ENCODE results near the gene TOR4A. TPM values are rescaled to one million over a fixed set of nuclear protein-coding genes. Genes with fewer than 3 reads are reported as not detected.
"Not testable (repeated sequence)": the region's sequence is repeated elsewhere in the genome, so short reads cannot be mapped to it uniquely, and the experiment has no call there.

TOR4A gene
- total RNA-seq, 1 donor from 2014 or later, result 1.5 TPM

- Mint-ChIP-seq H3K4me3 (ENCODE audit: unreplicated experiment) (peak overlapping the region; percentile 84), H3K36me3 (ENCODE audit: unreplicated experiment) (no peaks in the 10 kb centered on the region), H3K27me3 (ENCODE audit: unreplicated experiment) (peaks cover 2% of the 10 kb centered on the region), H3K4me1 (ENCODE audit: low read depth, unreplicated experiment) (peaks cover 1% of the 10 kb centered on the region), H3K9me3 (ENCODE audit: unreplicated experiment) (peaks cover 5% of the 10 kb centered on the region), H3K27ac (ENCODE audit: unreplicated experiment) (no peak overlapping the region)
- no peak for TF ChIP-seq CTCF (IDR thresholded peaks at IDR 0.05; ENCODE audit: partially characterized antibody, unreplicated experiment)
- no peak for DNase-seq
These were observed 21.2 kb upstream of the TOR4A start for GRCh38 chr9:137256362-137256761.

- DNase-seq, result no peak
- Mint-ChIP-seq H3K36me3 (ENCODE audit: unreplicated experiment) (no peaks in the 10 kb centered on the region), H3K27ac (ENCODE audit: unreplicated experiment) (peak overlapping the region; percentile 79), H3K9me3 (ENCODE audit: unreplicated experiment) (peaks cover 8% of the 10 kb centered on the region), H3K27me3 (ENCODE audit: unreplicated experiment) (peaks cover 2% of the 10 kb centered on the region), H3K4me3 (ENCODE audit: unreplicated experiment) (peak overlapping the region; percentile 84), H3K4me1 (ENCODE audit: low read depth, unreplicated experiment) (peaks cover 1% of the 10 kb centered on the region)
- TF ChIP-seq CTCF (IDR thresholded peaks at IDR 0.05; ENCODE audit: partially characterized antibody, unreplicated experiment), result no peak
These were observed 20.7 kb upstream of the TOR4A start for GRCh38 chr9:137256856-137257255.

- not testable (repeated sequence) for H3K9me3 Mint-ChIP-seq (ENCODE audit: unreplicated experiment); H3K27me3 Mint-ChIP-seq (ENCODE audit: unreplicated experiment); H3K4me3 Mint-ChIP-seq (ENCODE audit: unreplicated experiment); H3K36me3 Mint-ChIP-seq (ENCODE audit: unreplicated experiment); H3K4me1 Mint-ChIP-seq (ENCODE audit: low read depth, unreplicated experiment)
- peak overlapping the region; percentile 33 for H3K27ac Mint-ChIP-seq (ENCODE audit: unreplicated experiment)
- peak; percentile 53 for TF ChIP-seq CTCF (IDR thresholded peaks at IDR 0.05; ENCODE audit: partially characterized antibody, unreplicated experiment)
- peak; percentile 61 for DNase-seq
These were observed 15.2 kb upstream of the TOR4A start for GRCh38 chr9:137262173-137262908.

GRCh38 chr9:137262909-137263285 is 14.6 kb upstream of the TOR4A start:
- H3K9me3 Mint-ChIP-seq (ENCODE audit: unreplicated experiment), result peaks cover 5% of the 10 kb centered on the region
- no peak for TF ChIP-seq CTCF (IDR thresholded peaks at IDR 0.05; ENCODE audit: partially characterized antibody, unreplicated experiment)
- DNase-seq, result no peak
- H3K36me3 Mint-ChIP-seq (ENCODE audit: unreplicated experiment), result no peaks in the 10 kb centered on the region
- H3K4me3 Mint-ChIP-seq (ENCODE audit: unreplicated experiment), result no peak overlapping the region
- H3K27me3 Mint-ChIP-seq (ENCODE audit: unreplicated experiment), result no peaks in the 10 kb centered on the region
- H3K4me1 Mint-ChIP-seq (ENCODE audit: low read depth, unreplicated experiment), result no peaks in the 10 kb centered on the region
- peak overlapping the region; percentile 33 for H3K27ac Mint-ChIP-seq (ENCODE audit: unreplicated experiment)

- Mint-ChIP-seq H3K27ac (ENCODE audit: unreplicated experiment) (no peak overlapping the region), H3K4me3 (ENCODE audit: unreplicated experiment) (no peak overlapping the region), H3K9me3 (ENCODE audit: unreplicated experiment) (peaks cover 6% of the 10 kb centered on the region), H3K27me3 (ENCODE audit: unreplicated experiment) (peaks cover under 1% of the 10 kb centered on the region), H3K4me1 (ENCODE audit: low read depth, unreplicated experiment) (no peaks in the 10 kb centered on the region), H3K36me3 (ENCODE audit: unreplicated experiment) (no peaks in the 10 kb centered on the region)
- DNase-seq, result no peak
- TF ChIP-seq CTCF (IDR thresholded peaks at IDR 0.05; ENCODE audit: partially characterized antibody, unreplicated experiment), result no peak
These were observed 14.0 kb upstream of the TOR4A start for GRCh38 chr9:137263506-137263905.

Data from glutamatergic neuron (in vitro differentiated cells).